Measurements from ENCODE around the gene ST8SIA2. TPM values are rescaled to one million over a fixed set of nuclear protein-coding genes. Genes with fewer than 3 reads are reported as not detected.
A peak's percentile ranks its signal among the peaks of the same experiment; 100 is the strongest.

The ST8SIA2 gene
- total RNA-seq, 1 experiment from 2014 or later = 2.9 TPM

- no peak for TF ChIP-seq ZBTB43 (CRISPR knock-in tag; IDR thresholded peaks at IDR 0.05)
- TF ChIP-seq CDX4 (CRISPR knock-in tag; IDR thresholded peaks at IDR 0.05; ENCODE audit: borderline replicate concordance) = no peak
- no peak for TF ChIP-seq ZNF138 (CRISPR knock-in tag; conservative IDR thresholded peaks at IDR 0.05)
- no peak for TF ChIP-seq ATF2 (CRISPR knock-in tag; IDR thresholded peaks at IDR 0.05; ENCODE audit: borderline replicate concordance, low read depth)
Observed at GRCh38 chr15:92361321-92362000, 32.2 kb upstream of the ST8SIA2 start (continued).

- ChIA-PET POLR2A (no interaction called here), CTCF (no interaction called here)
- H3K36me3 Mint-ChIP-seq = 0 out of 2 replicates have a peak, but pooled peaks cover 3% of the 10 kb centered on the region
- DNase-seq (ENCODE audit: low spot score) (no peak), ATAC-seq (no peak)
- no peak for TF ChIP-seq ATF6 (CRISPR knock-in tag; IDR thresholded peaks at IDR 0.05)
- no peak overlapping the region for H3K4me3 Mint-ChIP-seq
- peaks cover 12% of the 10 kb centered on the region for H3K9me3 Mint-ChIP-seq
- no peak overlapping the region for H3K27ac Mint-ChIP-seq
- H3K27me3 Mint-ChIP-seq (ENCODE audit: low read depth) = no peaks in the 10 kb centered on the region
- H3K4me1 Mint-ChIP-seq = peaks cover 23% of the 10 kb centered on the region
Observed at GRCh38 chr15:92362001-92362350, 31.7 kb upstream of the ST8SIA2 start.

- H3K4me1 Mint-ChIP-seq = peaks cover 23% of the 10 kb centered on the region
- no peak for DNase-seq (ENCODE audit: low spot score)
- ChIA-PET POLR2A (no interaction called here), CTCF (interaction anchor here (0.5 kb wide), 1 partner anchor 408 kb away, joined by 4 read pairs; no protein-coding TSS in a partner anchor)
- no peak overlapping the region for H3K4me3 Mint-ChIP-seq
- peaks cover 17% of the 10 kb centered on the region for H3K9me3 Mint-ChIP-seq
- 0 out of 2 replicates have a peak, but pooled peaks cover 3% of the 10 kb centered on the region for H3K36me3 Mint-ChIP-seq
- ATAC-seq = no peak
- TF ChIP-seq JAZF1 (CRISPR knock-in tag; IDR thresholded peaks at IDR 0.05) (no peak), PRRX2 (CRISPR knock-in tag; IDR thresholded peaks at IDR 0.05) (no peak), GTF2I (CRISPR knock-in tag; conservative IDR thresholded peaks at IDR 0.05) (no peak), ZBTB21 (CRISPR knock-in tag; IDR thresholded peaks at IDR 0.05; ENCODE audit: borderline replicate concordance) (no peak), OVOL2 (CRISPR knock-in tag; IDR thresholded peaks at IDR 0.05; ENCODE audit: borderline replicate concordance) (no peak), CREM (CRISPR knock-in tag; IDR thresholded peaks at IDR 0.05) (no peak), ATF6 (CRISPR knock-in tag; IDR thresholded peaks at IDR 0.05) (no peak)
- no peak overlapping the region for H3K27ac Mint-ChIP-seq
- no peaks in the 10 kb centered on the region for H3K27me3 Mint-ChIP-seq (ENCODE audit: low read depth)
Observed at GRCh38 chr15:92365084-92365483, 28.6 kb upstream of the ST8SIA2 start.

- no peaks in the 10 kb centered on the region for H3K27me3 Mint-ChIP-seq (ENCODE audit: low read depth)
- H3K9me3 Mint-ChIP-seq = peaks cover 17% of the 10 kb centered on the region
- no peak overlapping the region for H3K27ac Mint-ChIP-seq
- H3K4me1 Mint-ChIP-seq = peaks cover 23% of the 10 kb centered on the region
- peak; percentile 32; the same call in 1 of the 2 replicates for ATAC-seq
- ChIA-PET POLR2A (no interaction called here), CTCF (no interaction called here)
- no peak for DNase-seq (ENCODE audit: low spot score)
- no peak overlapping the region for H3K4me3 Mint-ChIP-seq
- H3K36me3 Mint-ChIP-seq = 0 out of 2 replicates have a peak, but pooled peaks cover 3% of the 10 kb centered on the region
- no peak for TF ChIP-seq SMAD3 (CRISPR knock-in tag; IDR thresholded peaks at IDR 0.05; ENCODE audit: borderline replicate concordance)
- TF ChIP-seq TEAD4 (CRISPR knock-in tag; IDR thresholded peaks at IDR 0.05) = no peak
- TF ChIP-seq ZNF317 (CRISPR knock-in tag; IDR thresholded peaks at IDR 0.05; ENCODE audit: borderline replicate concordance, low read depth) = no peak
- no peak for TF ChIP-seq ZNF512 (CRISPR knock-in tag; IDR thresholded peaks at IDR 0.05; ENCODE audit: borderline replicate concordance)
- TF ChIP-seq ATF6 (CRISPR knock-in tag; IDR thresholded peaks at IDR 0.05) = no peak
- no peak for TF ChIP-seq ZNF423 (CRISPR knock-in tag; IDR thresholded peaks at IDR 0.05)
- TF ChIP-seq TCF7 (CRISPR knock-in tag; IDR thresholded peaks at IDR 0.05; ENCODE audit: low read depth) = no peak
Observed at GRCh38 chr15:92365906-92366305, 27.8 kb upstream of the ST8SIA2 start.

All from WTC11 (cell line).